ENCODE data around the gene FAM184B. TPM values are rescaled to one million over a fixed set of nuclear protein-coding genes. Genes with fewer than 3 reads are reported as not detected.

The FAM184B gene
- polyA plus RNA-seq, 1 experiment: 0.01 TPM

DNA sequence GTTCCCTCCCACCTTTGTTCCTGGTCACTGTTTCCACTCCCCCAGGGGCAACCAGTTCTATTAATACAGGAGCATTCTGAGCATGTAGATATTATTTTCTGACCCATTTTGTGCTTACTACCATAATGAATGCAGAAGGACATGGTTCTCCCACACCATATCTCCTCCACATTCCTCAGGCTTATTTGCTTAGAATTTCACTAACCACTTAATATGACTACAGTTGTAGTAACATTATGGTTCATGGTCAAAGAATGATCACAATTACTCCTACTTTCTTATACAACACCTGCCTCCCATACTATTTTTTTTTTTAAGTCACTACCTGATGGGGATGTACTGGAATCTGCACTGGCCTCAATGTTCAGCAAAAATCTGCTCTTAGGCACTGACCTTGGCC lies 7.5 kb upstream of the FAM184B start:
- no peaks in the 10 kb centered on the region for H3K27me3 ChIP-seq (ENCODE audit: control insufficient read depth, insufficient read depth, low read length)
- CTCF ChIA-PET: no interaction called here
- POLR2A ChIA-PET: no interaction called here
- TF ChIP-seq, protein P1, sequence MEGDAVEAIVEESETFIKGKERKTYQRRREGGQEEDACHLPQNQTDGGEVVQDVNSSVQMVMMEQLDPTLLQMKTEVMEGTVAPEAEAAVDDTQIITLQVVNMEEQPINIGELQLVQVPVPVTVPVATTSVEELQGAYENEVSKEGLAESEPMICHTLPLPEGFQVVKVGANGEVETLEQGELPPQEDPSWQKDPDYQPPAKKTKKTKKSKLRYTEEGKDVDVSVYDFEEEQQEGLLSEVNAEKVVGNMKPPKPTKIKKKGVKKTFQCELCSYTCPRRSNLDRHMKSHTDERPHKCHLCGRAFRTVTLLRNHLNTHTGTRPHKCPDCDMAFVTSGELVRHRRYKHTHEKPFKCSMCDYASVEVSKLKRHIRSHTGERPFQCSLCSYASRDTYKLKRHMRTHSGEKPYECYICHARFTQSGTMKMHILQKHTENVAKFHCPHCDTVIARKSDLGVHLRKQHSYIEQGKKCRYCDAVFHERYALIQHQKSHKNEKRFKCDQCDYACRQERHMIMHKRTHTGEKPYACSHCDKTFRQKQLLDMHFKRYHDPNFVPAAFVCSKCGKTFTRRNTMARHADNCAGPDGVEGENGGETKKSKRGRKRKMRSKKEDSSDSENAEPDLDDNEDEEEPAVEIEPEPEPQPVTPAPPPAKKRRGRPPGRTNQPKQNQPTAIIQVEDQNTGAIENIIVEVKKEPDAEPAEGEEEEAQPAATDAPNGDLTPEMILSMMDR (IDR thresholded peaks at IDR 0.05; ENCODE audit: insufficient read depth, low read depth, low read length): no peak
- DNase-seq (ENCODE audit: low read depth): no peak
- H3K36me3 ChIP-seq (ENCODE audit: control insufficient read depth, insufficient read depth, low read length): no peaks in the 10 kb centered on the region
- no peak overlapping the region for H3K4me3 ChIP-seq (ENCODE audit: low read depth, low read length)

DNA sequence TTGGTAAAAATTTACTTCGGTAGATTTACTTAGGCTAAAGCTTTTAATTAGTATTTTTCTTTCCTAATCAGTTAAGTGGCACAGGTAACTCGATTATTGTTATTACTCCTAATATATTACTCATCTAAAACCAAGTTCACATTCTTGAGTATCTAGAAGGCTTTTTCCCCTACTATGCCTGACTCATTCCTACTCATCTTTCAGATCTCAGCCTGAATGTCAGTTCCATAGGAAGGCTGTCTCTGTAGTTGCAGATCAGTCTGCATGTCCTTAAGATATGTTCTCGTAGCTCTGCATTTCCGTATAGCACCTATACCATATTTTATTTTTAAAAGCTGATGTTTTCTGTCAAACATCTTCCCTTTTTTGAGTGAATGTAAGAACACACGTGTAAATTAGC lies 5.9 kb upstream of the FAM184B start:
- ChIA-PET CTCF (interaction anchor here (0.9 to 1.5 kb wide), 4 partner anchors 19 to 239 kb away, joined by 3 to 6 read pairs (median 3); no protein-coding TSS in a partner anchor), POLR2A (no interaction called here)
- TF ChIP-seq, protein P1 (IDR thresholded peaks at IDR 0.05; ENCODE audit: insufficient read depth, low read depth, low read length): no peak
- no peak for DNase-seq (ENCODE audit: low read depth)
- H3K4me3 ChIP-seq (ENCODE audit: low read depth, low read length): no peak overlapping the region
- H3K36me3 ChIP-seq (ENCODE audit: control insufficient read depth, insufficient read depth, low read length): no peaks in the 10 kb centered on the region
- no peaks in the 10 kb centered on the region for H3K27me3 ChIP-seq (ENCODE audit: control insufficient read depth, insufficient read depth, low read length)

DNA sequence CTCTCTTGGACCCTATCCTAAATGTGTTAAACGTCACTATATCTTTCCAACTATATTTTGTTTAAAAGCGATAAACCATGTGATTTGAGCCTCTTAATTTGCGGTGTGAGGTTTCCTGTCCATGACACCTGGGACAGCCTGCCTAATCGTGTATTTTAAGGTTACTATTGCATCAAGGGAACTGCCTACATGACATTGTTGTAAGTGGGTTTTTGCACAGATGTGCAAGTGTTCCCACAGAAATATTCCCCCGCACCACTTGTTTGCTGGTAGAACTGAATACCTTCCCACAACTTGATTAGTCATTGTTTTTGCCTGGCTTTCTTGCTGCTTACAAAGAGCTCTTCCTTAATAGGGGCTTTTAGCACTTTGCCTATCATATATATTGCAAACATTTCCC lies 5.1 kb upstream of the FAM184B start:
- H3K4me3 ChIP-seq (ENCODE audit: low read depth, low read length): no peak overlapping the region
- no peak for DNase-seq (ENCODE audit: low read depth)
- CTCF ChIA-PET: interaction anchor here (1.0 to 1.5 kb wide), 2 partner anchors 19 to 21 kb away, joined by 3 to 6 read pairs; no protein-coding TSS in a partner anchor
- H3K27me3 ChIP-seq (ENCODE audit: control insufficient read depth, insufficient read depth, low read length): peaks cover 2% of the 10 kb centered on the region; the same call in 1 of the 2 replicates
- POLR2A ChIA-PET: no interaction called here
- no peaks in the 10 kb centered on the region for H3K36me3 ChIP-seq (ENCODE audit: control insufficient read depth, insufficient read depth, low read length)
- TF ChIP-seq, protein P1 (IDR thresholded peaks at IDR 0.05; ENCODE audit: insufficient read depth, low read depth, low read length): no peak

DNA sequence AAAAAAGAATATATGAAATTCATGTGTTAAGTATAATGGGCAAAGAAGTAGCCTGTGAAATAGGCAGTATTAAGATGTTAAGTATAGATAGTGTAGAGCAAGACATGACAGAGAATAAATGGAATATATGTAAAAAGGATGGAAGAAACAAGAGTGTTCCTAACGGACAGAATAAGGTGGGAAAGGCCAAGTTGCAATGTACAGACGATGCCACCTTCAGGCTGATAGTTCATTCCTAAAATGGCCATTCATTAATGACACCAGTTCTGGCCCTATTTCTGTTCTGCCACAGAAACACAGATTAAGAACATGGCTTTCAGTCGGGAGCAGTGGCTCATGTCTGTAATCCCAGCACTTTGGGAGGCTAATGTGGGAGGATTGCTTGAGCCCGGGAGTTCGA lies 4.4 kb upstream of the FAM184B start:
- ChIA-PET POLR2A (no interaction called here), CTCF (no interaction called here)
- Histone ChIP-seq H3K27me3 (ENCODE audit: control insufficient read depth, insufficient read depth, low read length) (peaks cover 6% of the 10 kb centered on the region), H3K4me3 (ENCODE audit: low read depth, low read length) (no peak overlapping the region), H3K36me3 (ENCODE audit: control insufficient read depth, insufficient read depth, low read length) (no peaks in the 10 kb centered on the region)
- TF ChIP-seq, protein P1 (IDR thresholded peaks at IDR 0.05; ENCODE audit: insufficient read depth, low read depth, low read length): no peak
- DNase-seq (ENCODE audit: low read depth): no peak

DNA sequence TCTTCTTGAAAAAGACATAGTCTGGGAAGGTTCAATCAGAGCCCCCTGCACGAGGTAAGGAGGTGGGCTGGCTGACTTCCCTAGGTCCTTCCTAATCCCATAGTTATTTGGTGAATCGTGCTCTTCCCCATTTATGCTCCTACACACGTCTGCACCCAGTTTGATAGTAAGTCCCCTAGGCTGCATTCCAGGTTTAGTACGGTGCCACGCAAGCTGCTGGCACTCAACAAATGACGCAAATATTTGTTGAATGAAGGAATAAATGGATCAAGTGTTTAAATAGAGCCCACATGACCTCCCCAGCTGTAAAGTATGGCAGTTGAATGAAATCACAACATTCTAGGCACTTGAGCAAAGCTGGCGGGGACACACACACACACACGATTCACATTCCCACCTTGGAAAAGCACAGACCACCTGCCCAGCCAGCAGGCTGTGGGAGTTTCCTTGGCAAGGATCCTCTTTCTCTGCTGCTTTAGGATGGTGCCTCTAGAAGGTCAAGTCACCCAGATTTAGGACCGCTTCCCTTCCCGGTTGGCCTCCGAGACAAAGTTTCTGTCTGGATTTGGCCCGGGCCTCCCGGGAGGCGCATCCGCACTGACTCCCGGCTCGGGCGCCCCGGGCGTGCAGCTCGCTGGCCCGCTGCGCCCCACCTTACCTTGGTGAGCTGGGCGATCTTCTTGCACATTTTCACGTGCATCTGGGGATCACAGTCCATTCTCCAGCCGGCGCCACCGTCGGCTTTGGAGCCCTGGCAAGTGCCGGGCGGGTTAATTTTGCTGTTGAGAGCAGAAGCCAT lies 721 bp downstream of the FAM184B start:
- TF ChIP-seq, protein P1 (IDR thresholded peaks at IDR 0.05; ENCODE audit: insufficient read depth, low read depth, low read length): no peak
- ChIA-PET CTCF (interaction anchor here (1.1 kb wide), 1 partner anchor 90 kb away, joined by 3 read pairs; no protein-coding TSS in a partner anchor), POLR2A (no interaction called here)
- H3K36me3 ChIP-seq (ENCODE audit: control insufficient read depth, insufficient read depth, low read length): no peaks in the 10 kb centered on the region
- peaks cover 15% of the 10 kb centered on the region for H3K27me3 ChIP-seq (ENCODE audit: control insufficient read depth, insufficient read depth, low read length)
- peak overlapping the region; percentile 39 for H3K4me3 ChIP-seq (ENCODE audit: low read depth, low read length)
- no peak for DNase-seq (ENCODE audit: low read depth)

All from BJ (cell line).